ENCODE results near the gene PCK1. TPM values are rescaled to one million over a fixed set of nuclear protein-coding genes. Genes with fewer than 3 reads are reported as not detected.
A peak's percentile ranks its signal among the peaks of the same experiment; 100 is the strongest.

PCK1 gene
- total and polyA plus RNA-seq, 2 of the 8 experiments (the other 6 are each of a cell fraction or from before 2014, with no cell fraction given) = not detected

GRCh38 chr20:57539889-57540288, 21.0 kb upstream of the PCK1 start:
- Histone ChIP-seq H3K79me1 (ENCODE audit: low read depth, low read length) (no peaks in the 10 kb centered on the region), H4K20me1 (replicated peaks in 1 of 2; ENCODE audit: control insufficient read depth in 1 of 2, insufficient read depth in 2 of 2, low read length in 2 of 2) (no peaks in the 10 kb centered on the region), H3K9ac (replicated peaks in 1 of 4; ENCODE audit: extremely low read depth in 1 of 4, low read depth in 3 of 4, low read length in 3 of 4) (no peak overlapping the region), H3K14ac (ENCODE audit: insufficient read length) (no peak overlapping the region), H2BK5ac (ENCODE audit: low read depth, low read length) (no peak overlapping the region), H2AFZ (ENCODE audit: low read length) (no peak overlapping the region), H3K27me3 (replicated peaks in 1 of 4; ENCODE audit: control insufficient read depth in 3 of 4, extremely low read depth in 1 of 4, insufficient read depth in 3 of 4, low read length in 3 of 4) (no peaks in the 10 kb centered on the region), H3K4ac (replicated peaks; ENCODE audit: insufficient read length, low read depth, low read length) (no peak overlapping the region), H2BK120ac (replicated peaks; ENCODE audit: low read depth, low read length) (no peak overlapping the region), H4K5ac (ENCODE audit: insufficient read length, low read depth, low read length) (no peak overlapping the region), H3K9me3 (ENCODE audit: insufficient read depth in 2 of 2, low read depth in 1 of 2, low read length in 1 of 2) (peaks cover 4 to 10% of the 10 kb centered on the region in 2 experiments; a peak in 1 of 4 replicates), H2AK5ac (ENCODE audit: low read depth, low read length) (no peak overlapping the region), H3K36me3 (ENCODE audit: control insufficient read depth in 2 of 4, insufficient read depth in 4 of 4, low read length in 3 of 4) (no peaks in the 10 kb centered on the region; a peak in 1 of 8 replicates), H2BK12ac (ENCODE audit: low read depth, low read length) (no peak overlapping the region), H3K79me2 (ENCODE audit: control insufficient read depth in 1 of 2, insufficient read depth in 2 of 2, low read length in 2 of 2) (no peaks in the 10 kb centered on the region), H4K8ac (ENCODE audit: extremely low read depth, insufficient read depth, low read length) (no peak overlapping the region), H2BK15ac (ENCODE audit: low read length) (no peak overlapping the region), H3K56ac (replicated peaks; ENCODE audit: insufficient read length, low read depth, low read length) (no peak overlapping the region), H3K4me3 (ENCODE audit: extremely low read depth in 1 of 4, insufficient read depth in 2 of 4, low read depth in 3 of 4, low read length in 4 of 4) (no peak overlapping the region), H3K23me2 (ENCODE audit: low read depth, low read length) (peaks cover 2% of the 10 kb centered on the region; the same call in 1 of the 2 replicates), H3K4me2 (ENCODE audit: insufficient read depth in 1 of 2, low read depth in 2 of 2, low read length in 2 of 2) (no peak overlapping the region), H3K27ac (ENCODE audit: low read depth, low read length) (no peak overlapping the region), H4K91ac (replicated peaks; ENCODE audit: insufficient read length, low read length) (no peak overlapping the region), H2BK20ac (ENCODE audit: low read length) (no peak overlapping the region), H3K4me1 (replicated peaks in 1 of 4; ENCODE audit: control insufficient read depth in 3 of 4, insufficient read depth in 4 of 4, low read length in 3 of 4) (no peaks in the 10 kb centered on the region), H3K18ac (ENCODE audit: extremely low read depth, low read length) (no peak overlapping the region), H3K23ac (ENCODE audit: insufficient read length) (no peak overlapping the region)
- ChIA-PET POLR2A (ENCODE audit: partially characterized antibody) (no interaction called here), CTCF (ENCODE audit: partially characterized antibody) (interaction anchor here (1.4 to 3.8 kb wide), 4 partner anchors 9 to 34 kb away, joined by 3 to 17 read pairs (median 11); no protein-coding TSS in a partner anchor)
- no peak for DNase-seq (ENCODE audit: low read depth in 1 of 2, low spot score in 2 of 2)
- no peak for TF ChIP-seq RNF2 (IDR thresholded peaks at IDR 0.05; ENCODE audit: borderline replicate concordance, low read depth, low read length, missing control alignments, poor library complexity, severe bottlenecking)
- TF ChIP-seq POU5F1 (IDR thresholded peaks at IDR 0.05; ENCODE audit: low read depth, low read length) = no peak
- TF ChIP-seq MAX (IDR thresholded peaks at IDR 0.05) = peak; percentile 44; the same call in 1 of the 2 replicates
- no peak for TF ChIP-seq ATF2 (IDR thresholded peaks at IDR 0.05; ENCODE audit: low read length)
- FAIRE-seq = no peak
- 95% methylated on average over 12 of the region's 12 CpGs; no CpG with 5 or more reads in 1 of the 2 experiments for WGBS, 2 experiments (ENCODE audit: extremely low coverage in 1 of 2, insufficient coverage in 1 of 2, insufficient read length in 1 of 2, insufficient replicate concordance in 2 of 2, low coverage in 1 of 2, low lambda C conversion rate in 2 of 2, missing lambda C conversion rate in 1 of 2)

Measured in H1 (cell line).